GM19240 (cell line): ENCODE measurements around the gene INSYN2A.

Experiments
- DNase-seq: peaks from one replicate; pipeline ENCODE4 v3.0.0; 2011; ENCODE audit warnings: low spot score; ENCODE audit not compliant: insufficient read length

The INSYN2A gene

GRCh38 chr10:127195571-127196281 lies 665 bp downstream of the INSYN2A start:
- no peak for DNase-seq

DNA sequence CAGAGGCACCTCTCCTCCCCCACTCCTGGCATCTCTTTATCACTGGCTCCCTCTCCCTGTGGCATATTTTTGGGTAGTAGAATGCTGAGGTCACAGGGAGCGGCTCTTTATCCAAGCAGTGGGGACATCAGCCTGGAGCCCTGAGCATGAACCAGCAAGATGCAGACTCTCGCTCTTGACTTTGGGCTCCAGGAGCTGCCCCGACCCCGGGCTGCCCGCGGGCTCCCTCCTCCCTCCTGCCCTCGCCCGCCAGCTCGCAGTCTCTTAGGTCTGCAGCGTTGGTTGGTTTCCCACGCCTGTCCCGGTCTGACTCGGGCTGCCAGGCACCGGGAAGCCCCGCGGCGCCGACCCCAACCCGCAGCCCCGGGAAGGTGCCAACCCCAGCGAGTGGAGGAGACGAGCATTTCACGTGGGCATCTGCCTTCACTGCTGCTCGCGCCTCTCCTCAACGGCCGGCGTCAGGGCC lies 1.3 kb downstream of the INSYN2A start:
- DNase-seq = no peak

DNA sequence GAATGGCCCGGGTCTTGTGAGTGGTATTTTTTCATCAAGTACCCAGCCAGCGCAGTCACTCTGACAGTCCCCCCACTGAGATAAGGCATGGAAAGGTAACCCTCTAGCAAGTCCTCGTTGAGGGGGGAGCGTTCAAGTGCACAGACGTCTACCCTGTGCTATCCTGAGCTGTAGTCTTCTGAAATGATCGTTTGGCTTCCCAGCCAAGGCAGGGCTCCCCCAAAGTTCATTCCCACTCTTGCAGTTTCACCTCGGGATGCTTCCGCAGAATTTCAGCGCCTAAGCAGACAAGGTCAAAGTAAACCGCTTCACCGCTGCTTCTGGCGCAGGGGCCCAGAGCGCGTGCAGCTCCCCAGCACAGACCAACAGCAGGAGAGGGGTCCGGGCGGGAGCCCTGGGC lies 1.8 kb downstream of the INSYN2A start:
- no peak for DNase-seq

DNA sequence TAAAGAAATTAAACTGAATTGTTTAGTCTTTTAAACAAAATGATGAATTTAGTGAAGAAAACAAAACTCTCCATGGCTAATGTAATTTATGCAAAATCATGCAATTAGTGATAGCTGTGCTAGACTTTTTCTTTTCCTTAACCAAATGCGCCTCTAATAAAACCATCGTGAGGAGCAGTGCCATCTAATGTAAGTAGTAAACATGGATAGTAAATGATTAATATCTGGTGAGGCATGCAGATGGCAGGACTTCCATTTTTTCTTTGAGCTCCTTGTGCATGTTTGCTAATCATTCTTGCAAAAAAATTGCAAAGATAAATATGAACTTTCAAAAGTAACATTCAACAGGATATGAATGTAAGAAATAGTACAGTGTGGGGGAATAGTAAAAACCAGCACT lies 2.3 kb downstream of the INSYN2A start:
- no peak for DNase-seq

DNA sequence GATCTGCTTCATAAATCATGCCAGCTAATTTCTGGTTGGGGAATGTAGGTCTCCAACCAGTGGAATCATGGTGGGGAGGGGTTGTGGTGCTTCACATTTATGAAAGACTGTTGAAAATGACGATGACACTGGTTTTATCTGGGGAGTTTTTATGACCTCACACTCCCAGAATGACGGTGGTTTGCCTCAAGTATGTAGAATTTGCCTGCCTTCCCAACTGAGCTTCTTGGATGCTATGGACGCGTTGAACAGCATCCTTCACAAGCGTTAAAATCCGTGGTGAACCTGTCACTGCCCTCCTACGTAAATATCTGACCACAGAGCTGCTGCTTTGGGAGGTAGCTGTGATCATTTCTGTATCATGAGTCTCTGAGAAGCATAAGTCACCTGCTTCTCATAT lies 3.3 kb downstream of the INSYN2A start:
- DNase-seq = no peak

DNA sequence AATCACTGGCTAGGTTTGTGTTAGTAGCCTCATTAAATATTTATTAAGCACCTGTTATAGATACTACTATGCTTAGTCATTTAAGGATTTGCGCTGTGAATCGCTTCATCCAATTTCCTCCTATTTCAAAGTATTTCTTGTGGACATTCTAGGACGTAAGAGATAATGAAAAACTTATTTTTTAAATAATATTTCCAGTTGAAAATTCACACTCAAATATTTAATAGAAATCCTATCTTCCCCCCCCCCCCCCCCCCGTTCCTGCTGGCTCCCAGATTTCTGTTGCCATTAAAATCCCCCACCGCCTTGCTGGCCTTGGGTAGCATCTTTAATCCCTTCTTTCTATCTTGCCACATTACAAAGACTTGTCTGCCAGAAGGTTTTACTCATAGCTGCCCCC lies 6.0 kb downstream of the INSYN2A start:
- DNase-seq = no peak

GRCh38 chr10:127189226-127189625 lies 7.2 kb downstream of the INSYN2A start:
- no peak for DNase-seq

GRCh38 chr10:127186813-127187212 lies 9.6 kb downstream of the INSYN2A start:
- DNase-seq = no peak

GRCh38 chr10:127184582-127184981 lies 11.8 kb downstream of the INSYN2A start:
- no peak for DNase-seq

DNA sequence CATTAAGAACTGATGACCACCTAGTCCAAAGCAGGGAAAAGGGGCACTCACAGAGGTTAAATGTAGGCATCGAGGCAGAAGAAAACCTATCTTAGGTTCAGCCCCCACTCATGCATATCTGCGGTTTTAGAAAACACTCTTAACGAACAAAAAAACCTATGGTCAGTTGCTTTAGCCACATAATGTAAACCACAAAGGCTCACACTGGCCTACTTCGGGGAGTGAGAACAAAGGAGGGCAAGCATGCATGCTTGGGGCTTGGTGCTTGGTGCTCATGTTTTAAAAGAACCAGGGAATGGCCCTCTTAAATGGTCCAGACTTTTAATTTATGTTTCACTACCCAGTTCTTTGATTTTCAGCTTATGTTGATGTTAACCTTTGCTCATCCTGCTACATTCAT lies 14.2 kb downstream of the INSYN2A start:
- DNase-seq = no peak

- no peak for DNase-seq
Observed at GRCh38 chr10:127179612-127180250, 16.7 kb downstream of the INSYN2A start.

DNA sequence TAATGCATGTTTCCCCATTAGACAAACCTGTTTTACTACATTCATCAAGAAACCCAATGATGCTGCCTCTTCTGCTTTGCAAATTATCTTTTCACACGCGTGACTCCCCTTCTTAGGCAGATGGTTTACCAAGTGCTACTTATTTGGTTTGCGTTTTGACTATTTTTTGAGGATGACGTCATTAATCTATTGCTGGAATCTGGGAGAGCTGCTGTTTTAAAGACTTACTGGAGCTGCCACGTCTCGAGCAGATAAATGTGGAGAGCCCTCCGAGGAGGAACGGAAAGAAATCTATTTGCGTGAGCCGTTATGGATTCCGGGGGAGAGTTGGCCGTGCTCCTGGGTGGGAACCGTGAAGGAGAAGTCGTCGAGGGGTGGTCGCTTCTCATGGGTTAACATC lies 19.7 kb downstream of the INSYN2A start:
- DNase-seq = no peak

GRCh38 chr10:127175357-127176110 lies 20.9 kb downstream of the INSYN2A start:
- no peak for DNase-seq

GRCh38 chr10:127174866-127175265 lies 21.5 kb downstream of the INSYN2A start:
- DNase-seq = no peak

DNA sequence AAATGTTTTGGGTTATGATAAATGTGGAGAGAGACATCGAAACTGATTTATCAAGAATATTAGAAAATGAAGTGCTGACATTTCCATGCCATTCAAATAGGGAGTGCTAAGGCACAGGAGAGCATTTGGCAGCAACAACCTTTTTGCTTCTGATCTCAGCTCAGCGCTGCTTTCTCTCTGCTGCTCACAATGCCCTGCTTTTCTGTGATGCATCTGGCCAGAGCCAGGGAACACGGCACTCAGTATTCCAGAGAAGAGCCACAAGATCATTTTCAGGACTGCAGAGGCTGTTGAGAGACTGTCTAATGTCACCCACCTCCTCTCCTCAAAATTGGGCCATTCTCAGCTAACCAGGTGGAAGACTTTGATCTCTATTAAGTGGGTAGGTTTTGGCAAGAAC lies 28.1 kb downstream of the INSYN2A start:
- no peak for DNase-seq

DNA sequence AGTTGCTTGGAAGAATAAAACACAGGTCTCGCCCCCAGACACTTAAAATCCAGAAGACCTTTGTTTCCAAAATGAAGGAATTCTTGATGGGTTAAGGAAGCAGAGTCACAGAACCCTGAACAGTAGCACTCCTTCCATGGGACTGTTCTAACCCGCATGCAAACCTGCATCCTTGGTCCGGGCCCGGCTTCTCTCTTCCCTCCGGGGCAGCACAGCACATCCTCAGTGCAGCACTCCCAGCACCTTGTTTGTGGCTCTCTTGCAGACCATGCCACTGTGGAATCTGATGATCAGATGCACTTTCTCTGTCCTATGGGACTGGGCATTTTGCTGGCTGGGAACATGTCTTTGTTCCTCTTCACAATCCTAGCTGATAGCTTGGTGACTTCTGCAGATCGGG lies 33.5 kb downstream of the INSYN2A start:
- no peak for DNase-seq

DNA sequence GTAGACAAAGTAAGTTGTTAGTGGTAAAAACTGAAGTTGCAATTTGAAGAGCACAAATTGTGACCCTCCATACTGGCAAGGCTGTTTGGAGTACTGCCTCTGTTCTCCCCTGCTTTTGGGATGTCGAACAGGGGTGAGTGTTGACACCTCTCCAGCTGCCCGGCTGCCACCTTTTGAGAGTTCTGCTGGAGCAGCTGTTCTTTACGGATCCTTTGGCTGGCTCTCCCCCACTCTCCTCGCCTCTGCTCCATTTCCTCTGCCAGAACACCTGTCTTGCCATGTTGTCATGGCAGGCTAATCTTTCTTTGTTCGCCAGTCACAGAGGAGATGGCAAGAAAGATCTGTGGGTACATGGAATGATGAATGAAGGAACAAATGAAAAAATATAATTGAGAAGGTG lies 34.9 kb downstream of the INSYN2A start:
- no peak for DNase-seq

GRCh38 chr10:127159648-127160245 lies 36.6 kb downstream of the INSYN2A start:
- DNase-seq = no peak

DNA sequence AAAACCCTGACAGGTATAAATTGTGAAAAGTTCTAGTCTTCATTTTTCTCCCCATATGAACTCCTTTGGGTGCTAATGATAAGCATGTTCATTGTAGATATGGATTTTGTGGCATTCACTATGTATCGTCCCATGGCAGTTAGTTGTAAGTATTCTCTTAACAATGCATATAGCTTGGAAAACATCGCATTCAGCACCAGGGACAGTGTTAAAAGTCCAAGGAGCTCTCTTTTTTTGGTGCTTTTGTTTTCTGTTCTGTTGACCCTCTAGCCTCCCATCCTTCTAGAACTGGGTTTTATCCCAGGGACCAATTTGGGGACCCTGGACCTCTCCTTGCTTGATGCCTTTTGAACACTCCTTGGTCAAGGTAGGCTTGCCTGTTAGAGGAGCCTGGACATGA lies 37.7 kb downstream of the INSYN2A start:
- no peak for DNase-seq

GRCh38 chr10:127157506-127158200 lies 38.7 kb downstream of the INSYN2A start:
- DNase-seq = no peak

- no peak for DNase-seq
Observed at GRCh38 chr10:127157089-127157488, 39.3 kb downstream of the INSYN2A start.
